GM20431 (cell line): ENCODE results near the gene MESD.

ENCODE experiments used
- in situ Hi-C: fragments of 300-500 bp; cut with MseI, MboI; formaldehyde crosslinking; loops from one replicate; pipeline ENCODE4 v1.15.0; 2020; ENCODE audit warnings: low sequenced_read_pairs; ENCODE audit not compliant: unreplicated experiment

The MESD gene

DNA sequence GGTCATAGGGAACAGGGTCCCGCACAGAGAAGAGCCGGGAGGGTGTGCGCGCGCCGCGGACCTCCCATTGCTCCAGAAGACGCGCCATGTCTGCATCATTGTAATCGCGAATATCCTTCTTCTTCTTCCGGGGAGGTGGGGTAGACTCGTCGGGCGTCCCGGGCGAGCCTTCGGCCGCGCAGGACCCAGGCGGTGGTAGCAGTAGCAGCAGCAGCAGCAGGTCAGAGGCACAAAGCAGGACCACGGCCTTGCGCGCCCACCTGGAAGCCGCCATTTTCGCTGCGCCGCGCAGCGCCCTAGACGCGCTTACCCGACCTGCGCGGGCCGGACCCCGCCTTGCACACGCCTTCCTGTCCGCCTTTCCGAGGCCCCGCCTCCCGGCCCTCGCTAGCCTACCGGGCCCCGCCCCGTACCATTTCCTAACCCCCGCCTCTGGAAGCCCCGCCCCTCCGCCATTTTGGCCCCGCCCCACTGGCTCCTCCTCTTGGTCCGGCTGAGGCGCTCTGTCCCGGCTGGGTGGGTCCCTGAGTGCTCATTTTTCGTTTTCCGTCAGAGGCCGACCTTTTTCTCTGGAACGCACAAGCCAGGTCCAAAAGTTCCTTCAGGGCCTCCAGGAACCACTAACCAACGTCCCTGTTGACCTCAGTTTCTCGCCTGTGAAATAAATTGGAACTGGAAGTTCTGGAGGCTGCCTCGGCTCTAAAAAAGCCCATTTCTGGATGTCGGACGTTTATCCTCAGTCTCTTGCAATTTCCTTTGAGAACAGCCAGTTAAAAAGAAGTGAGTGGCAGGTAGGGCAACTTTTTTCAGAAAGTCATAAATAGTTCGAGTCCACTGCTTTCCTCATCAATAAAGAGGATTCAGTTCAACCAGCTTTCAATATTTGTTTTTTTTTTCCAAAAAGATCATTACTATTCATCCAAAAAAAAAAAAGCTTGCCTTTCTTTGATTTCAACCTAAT is at the start of gene MESD:
Gene MESD (minus strand): TSS at position 302 of the 961 bp plus-strand sequence. CDS start 28 bp downstream, at position 274.
- in situ Hi-C loops: loop anchor here (25.0 kb wide), 1 partner anchor 273 kb away; no protein-coding TSS in a partner anchor

DNA sequence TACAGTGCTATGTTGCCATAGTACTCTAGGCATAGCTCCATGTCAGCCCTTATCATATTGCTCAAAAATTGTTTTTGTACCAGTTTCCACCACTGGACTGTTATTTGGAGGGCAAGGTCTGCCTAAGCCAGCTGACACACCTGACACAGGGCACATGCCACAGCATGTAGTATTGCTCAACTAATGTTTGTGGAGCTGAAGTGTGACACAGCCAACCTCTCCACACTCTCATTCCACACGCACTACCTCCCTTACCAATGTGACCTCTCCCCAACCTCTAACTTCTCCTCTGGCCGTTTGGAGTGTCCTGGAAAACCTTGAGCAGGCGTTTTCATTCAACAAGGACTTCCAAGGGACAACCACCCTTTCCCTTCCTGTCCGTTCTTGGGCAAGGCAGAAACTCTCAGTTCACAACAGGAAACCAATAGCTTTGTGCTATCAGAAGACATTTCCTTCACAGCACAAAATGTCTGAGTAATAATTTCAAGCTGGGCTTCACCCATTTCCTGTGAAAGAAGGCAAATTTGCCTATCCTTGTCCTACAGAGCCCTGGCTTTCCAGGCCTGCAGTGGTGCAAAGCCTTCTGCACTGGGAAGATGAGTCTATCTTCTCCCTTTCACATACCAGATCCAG is 49.5 kb upstream of the MESD start:
- in situ Hi-C loops: no loop called here

DNA sequence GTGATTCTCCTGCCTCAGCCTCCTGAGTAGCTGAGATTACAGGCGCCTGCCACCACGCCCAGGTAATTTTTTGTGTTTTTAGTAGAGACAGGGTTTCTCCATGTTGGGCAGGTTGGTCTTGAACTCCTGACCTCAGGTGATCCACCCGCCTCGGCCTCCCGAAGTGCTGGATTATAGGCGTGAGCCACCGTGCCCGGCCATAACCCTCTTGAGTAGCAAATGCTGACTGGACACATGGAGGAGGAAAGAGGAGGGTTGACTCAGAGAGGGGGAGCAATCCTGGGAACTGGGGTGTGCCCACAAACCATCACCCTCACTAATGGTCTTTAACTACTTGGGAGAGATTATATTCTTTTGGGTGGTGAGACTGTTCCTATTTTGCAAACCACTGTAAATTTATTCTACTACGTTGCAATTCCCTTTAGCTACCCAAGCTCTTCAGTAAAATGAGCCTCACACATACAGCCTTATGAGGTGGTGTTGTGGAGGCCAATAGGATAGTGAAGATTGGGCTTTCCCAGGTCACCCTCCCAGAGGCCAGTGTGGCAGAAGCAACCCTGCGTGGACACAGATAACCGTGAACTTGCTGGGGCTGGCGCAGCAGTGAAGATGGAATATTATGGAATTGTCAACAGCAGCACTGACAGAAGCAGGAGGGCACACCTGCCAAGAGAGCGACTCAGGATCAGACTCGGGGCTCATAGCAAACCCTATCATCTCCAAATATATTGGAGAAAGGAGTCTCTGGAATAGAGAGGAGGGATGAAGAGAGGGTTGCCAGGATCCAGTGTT is 48.5 kb upstream of the MESD start:
- in situ Hi-C loops: no loop called here

DNA sequence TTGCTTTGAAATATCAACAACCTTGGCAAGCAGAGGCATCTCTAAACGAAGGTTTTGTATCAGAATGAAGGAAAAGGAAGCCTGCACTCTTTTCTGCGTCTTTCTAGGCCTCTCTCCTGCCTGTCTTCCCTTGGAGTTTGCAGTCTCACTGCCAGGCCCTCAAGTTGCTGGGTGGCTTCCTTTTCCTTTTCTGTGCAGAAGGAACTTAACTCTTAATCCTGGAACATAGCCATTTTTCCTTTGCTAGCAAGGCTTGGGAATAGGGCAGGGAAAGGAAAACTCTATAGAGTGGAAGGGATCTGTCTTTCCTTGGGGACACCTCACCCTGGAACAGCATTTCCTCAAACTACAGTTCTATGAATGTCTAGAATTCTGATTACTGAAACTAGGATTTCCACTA is 43.9 kb upstream of the MESD start:
- in situ Hi-C loops: no loop called here

DNA sequence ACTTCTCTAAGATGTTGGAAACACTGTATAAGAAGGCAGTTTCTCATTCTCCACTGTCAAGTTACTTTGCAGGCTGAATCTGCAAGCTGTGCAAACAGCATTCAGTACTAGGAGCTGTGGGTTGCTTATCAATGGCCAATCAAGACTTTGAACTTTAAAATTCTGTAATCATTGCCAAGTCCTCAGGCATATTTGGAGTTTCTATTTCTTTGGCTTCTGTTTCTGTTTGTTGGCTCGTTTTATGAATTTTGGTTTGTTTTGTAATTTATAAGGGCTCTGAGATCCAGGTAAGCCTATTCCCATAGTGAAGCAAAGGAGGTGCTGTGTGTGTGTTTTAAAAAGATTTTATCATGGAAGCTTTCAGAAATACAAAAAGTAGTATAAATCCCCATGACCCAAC is 43.2 kb upstream of the MESD start:
- in situ Hi-C loops: no loop called here

DNA sequence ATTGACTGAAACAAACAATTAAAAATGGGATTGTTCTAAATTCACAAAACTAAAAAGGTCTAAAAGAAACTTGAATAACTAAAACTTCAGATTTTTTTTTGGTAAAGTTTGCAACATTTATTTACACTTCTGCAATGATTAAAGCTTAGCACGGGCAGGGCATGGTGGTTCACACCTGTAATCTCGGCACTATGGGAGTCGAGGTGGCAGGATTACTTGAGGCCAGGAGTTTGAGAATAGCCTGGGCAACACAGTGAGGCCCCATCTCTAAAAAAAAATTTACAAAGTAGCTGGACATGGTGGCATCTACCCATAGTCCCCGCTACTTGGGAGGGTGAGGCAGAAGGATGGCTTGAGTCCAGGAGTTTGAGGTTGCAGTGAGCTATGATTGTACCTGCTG is 42.7 kb upstream of the MESD start:
- in situ Hi-C loops: no loop called here

DNA sequence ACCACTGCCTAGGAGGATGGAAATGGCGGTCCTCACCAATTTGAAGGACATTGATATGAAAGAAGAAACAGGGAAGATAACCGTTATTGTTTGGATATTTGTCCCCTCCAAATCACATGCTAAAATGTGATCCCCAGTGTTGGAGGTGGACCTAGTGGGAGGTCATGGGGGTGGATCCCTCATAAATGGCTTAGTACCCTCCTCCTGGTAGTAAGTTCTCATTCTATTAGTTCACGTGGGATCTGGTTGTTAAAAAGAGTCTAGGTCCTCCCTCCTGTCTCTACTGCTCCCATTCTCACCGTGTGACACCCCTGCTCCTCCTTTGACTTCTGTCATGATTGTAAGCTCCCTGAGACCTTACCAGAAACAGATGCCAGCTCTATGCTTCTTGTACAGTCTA is 41.6 kb upstream of the MESD start:
- in situ Hi-C loops: no loop called here

DNA sequence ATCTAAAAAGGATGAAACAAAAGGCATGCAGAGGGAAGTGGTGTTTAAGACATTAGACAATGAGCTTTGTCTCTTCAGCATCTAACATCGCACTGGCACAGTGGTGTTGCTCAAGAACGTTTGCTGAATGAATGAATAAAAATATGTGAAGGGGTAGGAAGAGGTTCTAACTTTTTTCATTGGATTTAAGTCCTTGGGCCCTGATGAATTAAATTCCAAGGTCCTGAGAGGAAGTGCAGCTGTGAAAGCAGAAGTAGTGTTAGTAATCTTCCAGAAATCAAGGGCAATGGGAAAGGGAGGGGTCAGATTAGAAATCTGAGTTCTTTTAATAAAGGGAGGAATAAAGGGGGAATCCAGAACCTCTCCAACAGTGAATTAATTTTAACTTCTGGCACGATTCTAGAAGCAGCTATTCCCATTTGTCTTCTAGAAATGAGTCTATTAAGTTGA is 40.7 kb upstream of the MESD start:
- in situ Hi-C loops: no loop called here

DNA sequence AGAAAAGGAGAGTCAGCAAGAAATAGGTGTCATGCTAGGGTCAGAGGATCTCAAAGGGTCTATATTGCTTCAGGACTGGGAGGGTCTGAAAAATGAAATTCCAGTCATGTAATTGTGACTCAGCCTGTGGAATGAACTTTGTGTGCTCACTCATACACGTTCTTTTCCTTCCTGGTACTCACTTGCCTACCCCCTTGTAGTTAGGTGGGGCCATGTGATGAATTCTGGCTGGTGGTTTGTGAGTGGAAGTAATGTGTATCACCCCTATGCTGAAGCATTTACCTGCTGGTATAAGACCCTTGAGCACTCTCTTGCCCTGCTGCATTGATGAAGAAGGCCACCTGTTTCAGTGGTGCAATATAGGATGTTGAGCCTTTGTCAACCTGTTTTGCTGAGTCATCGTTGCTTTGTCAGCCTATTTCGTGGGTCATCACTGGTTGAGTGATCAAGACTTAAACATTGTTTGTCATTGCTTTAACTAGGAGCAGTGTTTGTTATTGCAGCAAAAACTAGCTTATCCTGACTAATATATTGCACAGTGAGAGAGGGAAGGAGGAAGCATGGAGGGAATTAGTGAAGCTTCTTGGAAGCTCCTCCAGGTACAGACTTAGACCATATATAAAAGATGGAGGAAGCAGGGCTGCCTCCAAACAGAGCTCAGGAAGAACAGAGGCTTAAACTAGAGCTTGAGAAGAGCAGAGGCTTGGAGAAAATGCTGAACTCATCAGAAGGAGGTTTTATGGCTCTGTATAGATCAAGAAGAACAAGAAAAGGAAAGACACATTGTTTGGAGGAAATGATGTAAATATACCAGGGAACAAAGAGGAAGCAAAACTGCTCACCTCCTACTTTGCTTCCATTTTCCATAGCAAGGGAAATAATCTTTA is 40.0 kb upstream of the MESD start:
- in situ Hi-C loops: no loop called here

DNA sequence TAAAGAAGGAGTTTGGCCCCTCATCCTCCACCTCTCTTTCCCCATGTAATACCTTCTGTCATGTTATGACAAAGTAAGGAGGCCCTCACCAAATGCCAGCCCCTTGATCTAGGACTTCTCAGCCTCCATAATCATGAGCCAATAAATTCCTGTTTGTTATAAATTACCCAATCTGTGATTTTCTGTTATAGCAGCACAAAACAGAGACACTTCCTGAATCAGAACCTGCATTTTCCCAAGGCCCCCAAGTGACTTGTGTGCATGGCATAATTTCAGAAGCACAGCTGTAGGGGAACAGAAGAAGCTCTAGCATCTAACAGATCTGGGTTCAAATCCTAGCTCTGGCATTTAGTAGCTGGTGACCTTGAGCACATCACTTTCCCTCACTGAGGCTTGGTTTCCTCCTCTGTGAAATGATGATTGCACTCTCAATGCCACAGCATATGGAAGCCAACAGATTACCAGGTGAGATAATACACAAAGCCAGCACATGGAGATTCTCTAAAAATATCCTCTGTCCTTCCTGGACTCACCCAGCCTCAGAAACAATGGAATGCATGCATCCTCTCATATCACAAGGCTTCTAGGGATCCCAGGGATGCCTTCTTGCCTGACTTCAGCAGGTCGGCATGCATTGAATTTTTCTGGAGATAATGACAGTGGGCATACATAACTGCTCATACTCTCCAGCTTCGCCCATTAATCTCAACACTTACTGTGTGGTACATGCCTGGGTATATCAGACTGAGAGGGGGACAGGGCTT is 37.4 kb upstream of the MESD start:
- in situ Hi-C loops: no loop called here

DNA sequence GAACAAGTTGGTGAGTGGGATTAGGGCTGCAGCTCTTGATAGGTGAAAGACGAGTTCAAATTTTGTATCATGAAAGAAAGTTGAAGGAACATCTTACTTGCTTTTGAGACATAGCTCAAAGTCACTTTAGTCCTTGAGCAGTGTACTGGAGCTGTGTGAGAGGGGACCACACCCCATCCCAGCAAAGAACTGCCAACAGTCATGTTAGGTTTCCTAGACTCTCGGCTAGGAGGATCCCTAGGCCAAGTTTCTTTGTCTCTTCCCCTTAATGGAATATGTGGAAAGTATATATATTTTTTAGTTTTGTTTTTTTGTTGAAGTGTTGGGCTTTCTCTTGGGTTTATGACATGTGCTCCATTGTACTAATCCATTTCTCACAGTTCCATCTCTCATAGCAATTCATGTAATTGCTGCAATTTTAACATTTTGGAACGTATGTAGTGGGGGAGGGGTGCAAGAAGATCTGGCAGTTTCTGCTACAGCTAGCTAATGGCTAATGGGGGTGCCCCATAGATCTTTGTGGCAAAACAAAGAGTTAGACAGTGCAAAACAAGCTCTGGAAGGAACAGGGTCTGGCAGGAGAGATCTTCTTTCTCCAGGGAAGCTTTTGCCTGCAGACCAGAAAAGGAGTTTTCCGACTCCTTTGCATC is 36.2 kb upstream of the MESD start:
- in situ Hi-C loops: no loop called here

DNA sequence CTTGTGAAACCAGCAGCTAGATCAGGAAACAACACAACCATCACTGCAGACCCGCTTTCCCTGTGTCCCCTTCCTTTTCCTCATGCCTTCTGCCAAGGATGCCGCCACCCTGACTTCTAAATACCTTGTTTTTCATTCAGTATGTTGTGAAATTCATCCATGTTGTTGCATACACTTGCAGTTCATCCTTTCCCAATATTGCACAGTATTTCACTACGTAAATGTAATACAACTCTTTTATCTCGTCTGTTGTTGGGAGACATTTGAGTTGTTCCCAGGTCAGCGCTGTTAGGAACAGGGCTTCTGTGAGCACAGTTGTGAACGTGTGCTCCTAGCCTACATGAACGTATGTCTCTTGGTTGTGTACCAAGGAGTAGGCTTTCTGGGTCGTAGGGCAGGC is 35.3 kb upstream of the MESD start:
- in situ Hi-C loops: no loop called here

DNA sequence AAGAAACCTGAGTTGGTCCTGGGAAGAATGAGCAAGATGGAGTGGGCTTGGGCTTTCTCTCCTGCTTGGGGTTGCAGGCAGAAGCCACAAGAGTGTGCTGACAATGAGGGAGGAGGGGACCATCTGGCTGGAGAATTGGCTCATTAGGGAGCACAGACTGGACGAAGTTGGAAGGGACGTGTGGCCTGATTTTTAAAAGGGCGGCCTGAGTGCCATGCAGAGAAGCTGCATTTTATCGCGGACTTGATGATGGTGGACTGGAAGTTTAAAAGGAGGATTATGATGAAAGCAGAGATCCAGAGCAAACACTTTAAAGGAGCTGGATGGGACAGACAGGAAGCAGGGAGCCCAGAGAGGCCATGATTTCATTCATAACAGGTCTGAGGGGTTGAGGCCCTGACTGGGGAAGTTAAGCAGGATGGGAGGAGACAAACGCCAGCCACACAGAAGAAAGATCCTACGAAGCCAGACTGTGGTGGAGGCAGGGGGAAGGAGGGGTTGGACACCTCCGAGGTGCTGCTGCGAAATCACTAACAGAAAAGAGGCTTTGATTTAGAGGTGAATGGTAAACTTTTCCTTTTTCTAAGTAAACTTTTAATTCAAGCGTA is 34.8 kb upstream of the MESD start:
- in situ Hi-C loops: no loop called here

DNA sequence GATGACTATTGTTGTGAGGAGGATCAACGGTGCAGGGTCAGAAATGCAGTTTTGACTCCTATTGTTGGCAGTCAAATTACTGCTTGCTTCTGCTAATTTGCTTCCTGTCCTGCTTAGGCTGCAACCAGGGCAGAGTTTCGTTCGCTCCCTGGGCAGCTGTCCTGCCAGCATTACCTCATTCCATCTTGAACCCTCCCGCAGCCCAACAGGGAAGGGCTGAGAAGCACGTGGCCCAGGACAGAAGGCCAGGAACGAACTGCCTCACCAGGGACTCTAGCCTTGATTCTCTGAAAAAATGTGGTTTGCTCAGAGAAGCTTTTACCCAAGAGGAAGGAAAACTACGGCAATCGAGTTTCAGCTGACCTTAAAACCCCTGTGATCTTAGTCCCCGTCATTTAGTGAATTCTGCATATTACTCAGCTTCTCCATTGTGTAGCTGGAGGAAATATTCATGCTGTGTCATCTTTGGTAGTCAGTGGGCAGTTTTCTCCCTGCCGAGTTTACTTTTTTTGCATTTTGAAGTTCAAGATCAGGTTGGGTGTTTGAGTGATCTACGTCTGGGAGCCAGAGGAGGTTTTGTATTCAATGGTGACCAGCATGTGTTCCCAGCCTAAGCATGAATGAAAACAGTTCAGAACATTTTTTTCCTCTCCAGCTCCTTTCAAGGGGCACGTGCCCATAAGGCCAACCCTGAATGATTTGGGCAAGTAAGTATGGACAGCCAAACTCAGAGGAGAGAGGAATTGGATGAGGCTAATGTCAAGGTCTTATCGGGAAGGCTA is 34.1 kb upstream of the MESD start:
- in situ Hi-C loops: no loop called here

DNA sequence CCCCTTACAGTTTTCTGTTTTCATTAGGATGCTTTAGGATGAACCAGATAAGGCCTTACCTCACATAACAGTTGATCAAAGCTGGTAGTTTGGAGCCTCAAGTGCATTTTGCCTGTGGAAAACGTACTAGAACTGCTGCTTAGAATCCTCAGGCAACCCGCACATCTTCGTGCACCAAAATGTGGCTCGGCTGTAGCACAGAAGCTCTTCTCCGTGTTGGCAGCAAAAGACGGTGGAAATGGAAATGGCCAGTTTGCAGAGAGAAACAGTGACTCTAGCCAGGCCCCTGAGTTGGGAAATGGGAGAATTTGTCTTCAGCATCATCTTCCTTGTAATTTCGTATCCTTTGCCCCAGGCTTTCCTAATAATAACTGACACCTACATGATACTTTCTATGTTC is 31.7 kb upstream of the MESD start:
- in situ Hi-C loops: no loop called here

DNA sequence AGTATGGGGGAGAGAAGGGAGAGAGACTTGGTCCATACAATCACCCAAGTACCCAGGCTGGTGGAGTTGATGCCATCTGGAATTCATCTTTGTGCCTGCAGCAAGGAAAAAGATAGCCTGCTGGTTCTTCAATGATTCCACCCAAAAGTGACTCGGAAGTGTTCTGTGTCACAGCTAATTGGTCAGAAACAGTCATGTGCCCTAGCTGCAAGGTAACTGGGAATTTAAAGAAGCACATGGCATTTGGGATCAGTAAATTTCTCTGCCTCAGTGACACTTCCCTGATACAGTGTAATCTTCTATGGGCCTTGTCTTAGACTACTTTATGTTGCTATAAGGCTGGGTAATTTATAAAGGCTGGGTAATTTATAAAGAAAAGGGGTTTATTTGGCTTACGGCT is 28.6 kb upstream of the MESD start:
- in situ Hi-C loops: no loop called here

DNA sequence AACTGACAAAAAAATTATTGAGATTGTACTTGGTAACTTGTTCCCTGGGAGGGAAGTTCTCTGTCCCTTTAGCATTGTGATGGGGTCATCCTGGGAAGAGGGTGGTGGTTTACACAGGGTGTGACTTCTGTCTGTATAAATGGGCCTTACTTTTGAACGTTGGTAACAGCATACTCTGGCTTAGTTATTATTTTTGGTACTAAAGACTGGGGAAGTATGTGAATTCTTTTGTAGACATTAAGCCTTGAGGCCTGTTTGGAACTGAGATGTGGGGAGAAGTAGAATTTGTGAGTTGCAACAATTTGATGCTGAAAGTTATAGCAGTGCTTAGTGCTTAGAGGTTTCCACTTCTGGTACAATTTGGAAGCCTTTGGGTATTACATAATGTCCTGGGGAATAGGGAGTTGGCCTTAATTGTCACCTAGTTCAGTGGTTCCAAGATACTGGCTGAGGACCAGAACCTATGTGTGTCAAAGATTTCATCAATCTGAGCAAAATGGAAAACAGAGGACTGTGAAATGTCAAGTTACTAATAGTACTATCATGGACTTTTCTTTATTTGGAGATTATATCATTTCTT is 27.0 kb upstream of the MESD start:
- in situ Hi-C loops: no loop called here
